HL-60/S4 (cell line): ENCODE measurements around the gene ATP6V0E1.

Experiments
- in situ Hi-C: fragments of 300-500 bp; cut with MboI; formaldehyde crosslinking; loops from 2 replicates; pipeline ENCODE4 v1.14.3; 2022; ENCODE audit warnings: low sequenced_read_pairs

The ATP6V0E1 gene

GRCh38 chr5:172983542-172984243 is at the start of gene ATP6V0E1:
Gene ATP6V0E1 (plus strand): TSS chr5:172983771. CDS start chr5:172983861, 90 bp downstream.
- in situ Hi-C loops, result loop anchor here (10.0 kb wide), 1 partner anchor 161 kb away; the partner anchor contains the start of gene BNIP1

GRCh38 chr5:172935096-172935495 is 48.5 kb upstream of the ATP6V0E1 start:
- in situ Hi-C loops, result loop anchor here (25.0 kb wide), 1 partner anchor 448 kb away; no protein-coding TSS in a partner anchor

GRCh38 chr5:172936401-172936800 is 47.2 kb upstream of the ATP6V0E1 start:
- in situ Hi-C loops, result loop anchor here (25.0 kb wide), 1 partner anchor 449 kb away; no protein-coding TSS in a partner anchor

GRCh38 chr5:172939071-172939470 is 44.5 kb upstream of the ATP6V0E1 start:
- in situ Hi-C loops, result loop anchor here (25.0 kb wide), 1 partner anchor 452 kb away; no protein-coding TSS in a partner anchor

- in situ Hi-C loops, result loop anchor here (25.0 kb wide), 1 partner anchor 452 kb away; no protein-coding TSS in a partner anchor
Observed at GRCh38 chr5:172939611-172940267, 43.8 kb upstream of the ATP6V0E1 start.

GRCh38 chr5:172940268-172941066 is 43.1 kb upstream of the ATP6V0E1 start:
- in situ Hi-C loops, result loop anchor here (25.0 kb wide), 1 partner anchor 453 kb away; no protein-coding TSS in a partner anchor

- in situ Hi-C loops, result loop anchor here (25.0 kb wide), 1 partner anchor 454 kb away; no protein-coding TSS in a partner anchor
Observed at GRCh38 chr5:172941067-172941516, 42.5 kb upstream of the ATP6V0E1 start.

GRCh38 chr5:172942556-172942955 is 41.0 kb upstream of the ATP6V0E1 start:
- in situ Hi-C loops, result loop anchor here (25.0 kb wide), 1 partner anchor 455 kb away; no protein-coding TSS in a partner anchor

GRCh38 chr5:172943283-172943841 is 40.2 kb upstream of the ATP6V0E1 start:
- in situ Hi-C loops, result loop anchor here (25.0 kb wide), 1 partner anchor 456 kb away; no protein-coding TSS in a partner anchor

GRCh38 chr5:172943906-172944305 is 39.7 kb upstream of the ATP6V0E1 start:
- in situ Hi-C loops, result loop anchor here (25.0 kb wide), 1 partner anchor 457 kb away; no protein-coding TSS in a partner anchor

- in situ Hi-C loops, result loop anchor here (25.0 kb wide), 1 partner anchor 457 kb away; no protein-coding TSS in a partner anchor
Observed at GRCh38 chr5:172944741-172945140, 38.8 kb upstream of the ATP6V0E1 start.

- in situ Hi-C loops, result loop anchor here (25.0 kb wide), 1 partner anchor 458 kb away; no protein-coding TSS in a partner anchor
Observed at GRCh38 chr5:172945151-172945550, 38.4 kb upstream of the ATP6V0E1 start.

- in situ Hi-C loops, result loop anchor here (25.0 kb wide), 1 partner anchor 459 kb away; no protein-coding TSS in a partner anchor
Observed at GRCh38 chr5:172946146-172946545, 37.4 kb upstream of the ATP6V0E1 start.

- in situ Hi-C loops, result loop anchor here (25.0 kb wide), 1 partner anchor 462 kb away; no protein-coding TSS in a partner anchor
Observed at GRCh38 chr5:172949426-172949825, 34.1 kb upstream of the ATP6V0E1 start.

GRCh38 chr5:172950176-172950965 is 33.2 kb upstream of the ATP6V0E1 start:
- in situ Hi-C loops, result no loop called here

GRCh38 chr5:172951371-172952033 is 32.1 kb upstream of the ATP6V0E1 start:
- in situ Hi-C loops, result no loop called here

- in situ Hi-C loops, result no loop called here
Observed at GRCh38 chr5:172952034-172952511, 31.5 kb upstream of the ATP6V0E1 start.
